Kidney epithelial cell (primary cell): ENCODE data around the gene SCAMP1. TPM values are rescaled to one million over a fixed set of nuclear protein-coding genes. Genes with fewer than 3 reads are reported as not detected.

Experiments used
- DNase-seq: peaks from one replicate; pipeline ENCODE4 v3.0.0-alpha.2; 2010; ENCODE audit warnings: low read depth
- H3K27me3 ChIP-seq: 2 replicates; pipeline ENCODE4 v1.6.0; 2011; ENCODE audit warnings: low read length; ENCODE audit not compliant: control insufficient read depth, insufficient read depth
- H3K36me3 ChIP-seq: 2 replicates; pipeline ENCODE4 v1.5.1; 2011; ENCODE audit warnings: low read length; ENCODE audit not compliant: control insufficient read depth, insufficient read depth
- H3K4me3 ChIP-seq: 2 replicates; pipeline ENCODE4 v1.5.1; 2011; ENCODE audit warnings: low read depth, mild to moderate bottlenecking, control low read depth, low read length
- total RNA-seq: library from RNA; depleted of rRNA; stranded (reverse); fragments of >200 nt; gene quantifications from 2 replicates; pipeline ENCODE4 v1.2.3, GENCODE V29; 2015
- TF ChIP-seq, protein P1 (sequence below): IDR thresholded peaks from 2 replicates; pipeline ENCODE4 v1.5.1; 2011; ENCODE audit warnings: mild to moderate bottlenecking, moderate library complexity, low read length, control low read depth, inconsistent platforms; ENCODE audit not compliant: insufficient read depth, poor library complexity, severe bottlenecking

SCAMP1 gene
- total RNA-seq, 1 donor from 2014 or later, result 43.0 TPM

DNA sequence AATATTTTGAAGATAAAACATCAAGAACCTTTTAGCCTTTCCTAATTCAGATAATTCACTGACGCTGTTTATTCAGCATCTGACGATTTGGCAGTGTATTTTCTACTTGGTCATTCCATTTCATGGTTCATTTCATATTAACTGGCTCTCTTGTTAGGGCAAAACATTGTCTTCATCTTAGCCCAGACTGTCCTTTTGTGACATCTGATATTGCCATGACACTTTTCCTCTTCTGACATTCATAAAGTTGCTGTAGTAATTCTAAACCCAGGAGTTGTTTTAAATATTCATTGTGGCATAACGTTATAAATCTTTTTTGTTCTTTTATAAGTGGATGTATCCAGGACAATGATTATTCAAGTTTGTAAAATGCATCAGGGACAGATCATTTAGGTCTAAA is 1.8 kb downstream of the SCAMP1 start:
- TF ChIP-seq, protein P1, sequence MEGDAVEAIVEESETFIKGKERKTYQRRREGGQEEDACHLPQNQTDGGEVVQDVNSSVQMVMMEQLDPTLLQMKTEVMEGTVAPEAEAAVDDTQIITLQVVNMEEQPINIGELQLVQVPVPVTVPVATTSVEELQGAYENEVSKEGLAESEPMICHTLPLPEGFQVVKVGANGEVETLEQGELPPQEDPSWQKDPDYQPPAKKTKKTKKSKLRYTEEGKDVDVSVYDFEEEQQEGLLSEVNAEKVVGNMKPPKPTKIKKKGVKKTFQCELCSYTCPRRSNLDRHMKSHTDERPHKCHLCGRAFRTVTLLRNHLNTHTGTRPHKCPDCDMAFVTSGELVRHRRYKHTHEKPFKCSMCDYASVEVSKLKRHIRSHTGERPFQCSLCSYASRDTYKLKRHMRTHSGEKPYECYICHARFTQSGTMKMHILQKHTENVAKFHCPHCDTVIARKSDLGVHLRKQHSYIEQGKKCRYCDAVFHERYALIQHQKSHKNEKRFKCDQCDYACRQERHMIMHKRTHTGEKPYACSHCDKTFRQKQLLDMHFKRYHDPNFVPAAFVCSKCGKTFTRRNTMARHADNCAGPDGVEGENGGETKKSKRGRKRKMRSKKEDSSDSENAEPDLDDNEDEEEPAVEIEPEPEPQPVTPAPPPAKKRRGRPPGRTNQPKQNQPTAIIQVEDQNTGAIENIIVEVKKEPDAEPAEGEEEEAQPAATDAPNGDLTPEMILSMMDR, result no peak
- no peak overlapping the region for H3K4me3 ChIP-seq
- DNase-seq, result no peak

GRCh38 chr5:78364005-78364404 is 3.6 kb downstream of the SCAMP1 start:
- H3K4me3 ChIP-seq, result no peak overlapping the region
- TF ChIP-seq, protein P1, result no peak

More for the DNA sequence above, 1.8 kb downstream of the SCAMP1 start:
- Histone ChIP-seq H3K36me3 (no peaks in the 10 kb centered on the region), H3K27me3 (no peaks in the 10 kb centered on the region)

DNA sequence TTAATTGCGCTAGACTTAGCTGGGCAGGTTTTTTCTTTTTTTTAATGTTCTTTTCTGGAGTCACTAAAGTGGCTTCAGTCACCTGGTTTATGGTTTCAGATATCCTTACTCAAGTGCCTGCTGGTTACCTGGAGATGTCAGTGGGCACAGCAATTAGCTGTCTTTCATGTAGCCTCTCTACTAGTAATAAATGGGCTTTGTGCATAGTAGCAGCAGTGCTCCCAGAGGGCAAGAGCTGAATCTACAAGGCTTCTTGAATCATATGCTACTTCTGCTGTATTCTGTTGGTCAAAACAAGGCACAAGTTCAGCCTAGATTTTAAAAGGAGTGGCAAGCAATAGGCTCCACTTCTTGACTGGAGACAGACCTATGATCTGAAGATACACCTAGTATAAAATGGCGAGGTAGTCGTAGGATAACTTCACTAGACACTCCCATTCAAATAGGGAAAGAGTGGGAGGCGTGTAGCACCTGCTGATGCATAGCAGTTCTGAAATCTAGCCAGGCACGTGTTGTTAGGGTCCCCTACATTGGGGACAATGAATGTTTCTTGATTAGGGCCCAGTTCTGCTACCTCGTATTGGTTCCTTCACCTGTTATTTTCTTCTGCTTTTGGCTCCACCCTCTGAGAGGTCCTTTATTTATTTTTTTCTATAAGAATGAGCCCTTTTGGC is 7.0 kb downstream of the SCAMP1 start:
- TF ChIP-seq, protein P1, result peak; percentile 11
- no peak for DNase-seq
- no peaks in the 10 kb centered on the region for H3K27me3 ChIP-seq
- no peaks in the 10 kb centered on the region for H3K36me3 ChIP-seq
- H3K4me3 ChIP-seq, result no peak overlapping the region

More at GRCh38 chr5:78364005-78364404, 3.6 kb downstream of the SCAMP1 start:
- no peak for DNase-seq
- no peaks in the 10 kb centered on the region for H3K27me3 ChIP-seq
- H3K36me3 ChIP-seq, result no peaks in the 10 kb centered on the region

- H3K36me3 ChIP-seq, result no peaks in the 10 kb centered on the region
- DNase-seq, result no peak
- no peaks in the 10 kb centered on the region for H3K27me3 ChIP-seq
- H3K4me3 ChIP-seq, result no peak overlapping the region
- TF ChIP-seq, protein P1, result no peak
Measured at GRCh38 chr5:78369680-78370079, 9.3 kb downstream of the SCAMP1 start.

DNA sequence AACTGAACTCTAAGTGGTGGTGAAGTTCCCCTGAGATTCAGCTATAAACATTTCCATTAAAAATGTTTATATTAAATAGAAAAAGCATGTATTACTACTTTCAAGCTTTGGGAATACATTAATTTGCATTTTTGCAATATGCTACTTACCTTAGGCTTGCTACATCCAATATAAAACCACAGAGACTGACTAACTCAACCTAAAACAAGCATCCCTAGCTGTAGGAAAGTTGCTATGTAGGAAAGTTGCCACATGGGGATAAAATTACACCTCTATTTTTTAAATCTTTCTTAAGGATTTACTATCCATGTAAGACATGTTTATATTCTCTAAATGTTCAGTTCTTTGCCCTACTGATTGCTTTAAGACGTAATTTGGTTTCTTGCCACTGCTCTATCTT is 12.8 kb downstream of the SCAMP1 start:
- H3K36me3 ChIP-seq, result no peaks in the 10 kb centered on the region
- H3K4me3 ChIP-seq, result no peak overlapping the region
- H3K27me3 ChIP-seq, result no peaks in the 10 kb centered on the region
- TF ChIP-seq, protein P1, result no peak
- no peak for DNase-seq

DNA sequence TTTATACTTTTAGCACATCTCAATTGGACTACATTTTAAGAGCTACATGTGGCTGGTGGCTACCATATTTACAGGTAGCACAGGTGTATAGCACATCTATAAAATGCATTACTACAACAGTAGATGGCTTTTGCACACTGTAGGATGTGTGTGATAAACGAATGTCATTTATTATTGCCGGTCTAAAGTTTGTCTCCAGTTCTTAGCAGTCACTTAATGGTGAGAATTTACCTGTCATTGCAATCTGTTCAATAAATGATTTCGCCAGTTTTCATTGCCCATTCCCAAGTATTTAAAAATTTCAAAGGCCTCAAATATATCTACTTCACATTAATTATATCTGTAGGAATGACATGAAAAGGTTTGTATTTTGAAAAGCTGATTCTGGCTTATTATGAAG is 15.9 kb downstream of the SCAMP1 start:
- H3K4me3 ChIP-seq, result no peak overlapping the region
- TF ChIP-seq, protein P1, result no peak
- H3K36me3 ChIP-seq, result no peaks in the 10 kb centered on the region
- no peaks in the 10 kb centered on the region for H3K27me3 ChIP-seq
- DNase-seq, result no peak
